B cell (primary cell): Measurements from ENCODE around the gene ISCU.

Experiments
- EZH2 ChIP-seq: IDR thresholded peaks from 2 replicates; pipeline ENCODE4 v1.6.1; 2012; ENCODE audit warnings: borderline replicate concordance, low read depth, mild to moderate bottlenecking, moderate library complexity, low read length; ENCODE audit not compliant: insufficient read depth, poor library complexity, severe bottlenecking
- TF ChIP-seq, protein P1 (sequence below): fragments of 200-600 bp; IDR thresholded peaks from one replicate; pipeline ENCODE4 v1.8.0; 2022; ENCODE audit warnings: antibody characterized with exemption, mild to moderate bottlenecking

DNA sequence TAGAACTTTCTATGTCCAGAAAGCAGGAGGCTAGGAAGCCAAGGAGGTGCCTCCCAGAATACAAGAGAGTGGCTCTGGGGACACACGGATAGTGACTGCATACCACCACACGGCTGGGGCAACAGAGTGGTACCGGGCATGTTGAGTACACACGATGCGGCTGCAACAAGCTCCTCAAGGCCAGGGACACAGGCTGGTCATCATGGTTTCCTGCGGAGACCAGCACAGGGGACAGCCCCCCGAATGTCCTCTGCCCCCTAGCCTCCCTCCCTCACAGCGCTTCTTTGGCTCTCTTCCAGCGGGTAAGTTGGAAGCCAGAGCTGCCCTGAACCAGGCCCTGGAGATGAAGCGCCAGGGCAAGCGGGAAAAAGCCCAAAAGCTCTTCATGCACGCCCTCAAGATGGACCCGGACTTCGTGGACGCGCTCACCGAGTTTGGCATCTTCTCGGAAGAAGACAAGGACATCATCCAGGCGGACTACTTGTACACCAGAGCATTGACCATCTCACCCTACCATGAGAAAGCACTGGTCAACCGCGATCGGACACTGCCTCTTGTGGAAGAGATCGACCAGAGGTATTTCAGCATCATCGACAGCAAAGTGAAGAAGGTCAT lies 44.2 kb upstream of the ISCU start:
- TF ChIP-seq, protein P1, sequence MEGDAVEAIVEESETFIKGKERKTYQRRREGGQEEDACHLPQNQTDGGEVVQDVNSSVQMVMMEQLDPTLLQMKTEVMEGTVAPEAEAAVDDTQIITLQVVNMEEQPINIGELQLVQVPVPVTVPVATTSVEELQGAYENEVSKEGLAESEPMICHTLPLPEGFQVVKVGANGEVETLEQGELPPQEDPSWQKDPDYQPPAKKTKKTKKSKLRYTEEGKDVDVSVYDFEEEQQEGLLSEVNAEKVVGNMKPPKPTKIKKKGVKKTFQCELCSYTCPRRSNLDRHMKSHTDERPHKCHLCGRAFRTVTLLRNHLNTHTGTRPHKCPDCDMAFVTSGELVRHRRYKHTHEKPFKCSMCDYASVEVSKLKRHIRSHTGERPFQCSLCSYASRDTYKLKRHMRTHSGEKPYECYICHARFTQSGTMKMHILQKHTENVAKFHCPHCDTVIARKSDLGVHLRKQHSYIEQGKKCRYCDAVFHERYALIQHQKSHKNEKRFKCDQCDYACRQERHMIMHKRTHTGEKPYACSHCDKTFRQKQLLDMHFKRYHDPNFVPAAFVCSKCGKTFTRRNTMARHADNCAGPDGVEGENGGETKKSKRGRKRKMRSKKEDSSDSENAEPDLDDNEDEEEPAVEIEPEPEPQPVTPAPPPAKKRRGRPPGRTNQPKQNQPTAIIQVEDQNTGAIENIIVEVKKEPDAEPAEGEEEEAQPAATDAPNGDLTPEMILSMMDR: no peak
- TF ChIP-seq EZH2: no peak
